EL (cell line): ENCODE results near the gene FAM209B.

Experiments
- DNase-seq: peaks from one replicate; pipeline ENCODE4 v3.0.0-alpha.2; 2016

FAM209B gene

GRCh38 chr20:56542489-56543030, 9.5 kb downstream of the FAM209B start:
- no peak for DNase-seq

GRCh38 chr20:56551571-56551970, 18.5 kb downstream of the FAM209B start:
- DNase-seq: no peak

DNA sequence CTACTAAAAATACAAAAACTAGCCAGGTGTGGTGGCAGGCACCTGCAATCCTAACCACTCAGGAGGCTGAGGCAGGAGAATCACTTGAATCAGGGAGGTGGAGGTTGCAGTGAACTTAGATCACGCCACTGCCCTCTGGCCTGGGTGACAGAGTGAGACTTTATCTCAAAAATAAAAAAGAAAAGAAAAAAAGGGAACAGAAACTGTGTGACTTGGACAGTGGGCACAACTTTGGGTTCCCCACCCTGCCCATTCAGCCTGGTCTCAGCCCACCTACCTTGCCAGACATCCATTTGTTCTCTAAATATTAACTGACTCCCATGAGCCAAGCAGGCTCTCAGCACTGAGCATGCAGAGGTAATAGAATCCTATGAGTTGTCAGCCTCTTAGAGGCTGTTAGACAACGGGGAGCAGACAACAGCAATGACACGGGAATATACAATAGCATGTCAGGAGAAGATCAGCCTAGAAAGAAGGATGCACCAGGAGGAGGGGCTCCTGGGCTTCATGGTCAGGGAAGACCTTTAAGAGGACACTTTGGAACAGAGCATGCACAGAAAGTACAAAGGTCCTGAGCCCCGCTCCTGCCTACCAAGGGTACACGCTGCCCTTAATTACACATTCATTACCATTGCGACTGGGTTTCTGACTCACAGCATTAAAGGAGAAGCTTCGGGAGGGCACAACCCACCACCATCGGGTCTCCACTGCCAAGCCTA, 20.0 kb downstream of the FAM209B start:
- no peak for DNase-seq

DNA sequence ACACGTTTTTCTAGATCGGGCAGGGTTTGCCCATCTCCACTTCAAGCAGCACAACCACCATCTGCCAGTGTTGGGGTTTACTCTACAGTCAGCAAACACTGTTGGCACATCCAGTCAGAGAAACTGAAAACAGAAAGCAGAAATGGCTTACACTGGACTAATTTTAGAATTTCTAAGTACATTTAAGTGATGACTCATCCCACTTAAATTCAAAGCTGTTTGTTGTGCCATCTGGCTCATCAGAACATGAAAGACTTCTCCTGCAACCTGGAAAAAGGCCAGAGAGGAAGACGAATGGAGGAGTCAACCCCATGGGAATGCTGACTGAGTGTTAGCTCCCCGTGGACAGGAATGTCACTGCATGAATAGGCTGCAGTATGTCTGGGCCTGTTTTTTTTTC, 21.8 kb downstream of the FAM209B start:
- peak; percentile 98 for DNase-seq

DNA sequence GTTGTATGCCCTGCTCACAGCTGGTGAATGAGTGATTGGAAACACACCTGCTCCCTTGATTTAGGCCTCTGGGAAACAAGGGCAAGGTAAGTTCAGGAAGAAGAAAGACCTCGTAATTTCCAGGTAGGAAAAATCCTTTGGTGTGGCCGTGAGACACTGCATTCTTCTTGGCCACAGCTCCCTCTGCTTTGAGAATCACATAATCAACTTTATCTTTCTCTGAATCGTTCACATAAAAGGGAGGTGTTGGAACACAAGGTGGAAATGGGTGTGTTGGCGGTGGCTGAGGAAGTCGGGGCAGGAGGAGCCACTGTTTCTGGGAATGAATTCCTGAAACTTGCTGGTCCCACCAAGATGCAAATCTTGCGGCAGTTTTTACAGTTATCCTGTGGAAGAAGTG, 25.9 kb downstream of the FAM209B start:
- no peak for DNase-seq

GRCh38 chr20:56564526-56564925, 31.5 kb downstream of the FAM209B start:
- DNase-seq: peak; percentile 24

GRCh38 chr20:56565511-56565910, 32.5 kb downstream of the FAM209B start:
- DNase-seq: no peak

GRCh38 chr20:56566621-56567020, 33.6 kb downstream of the FAM209B start:
- DNase-seq: no peak

GRCh38 chr20:56570832-56571231, 37.8 kb downstream of the FAM209B start:
- no peak for DNase-seq

GRCh38 chr20:56572172-56572571, 39.1 kb downstream of the FAM209B start:
- peak; percentile 24 for DNase-seq

DNA sequence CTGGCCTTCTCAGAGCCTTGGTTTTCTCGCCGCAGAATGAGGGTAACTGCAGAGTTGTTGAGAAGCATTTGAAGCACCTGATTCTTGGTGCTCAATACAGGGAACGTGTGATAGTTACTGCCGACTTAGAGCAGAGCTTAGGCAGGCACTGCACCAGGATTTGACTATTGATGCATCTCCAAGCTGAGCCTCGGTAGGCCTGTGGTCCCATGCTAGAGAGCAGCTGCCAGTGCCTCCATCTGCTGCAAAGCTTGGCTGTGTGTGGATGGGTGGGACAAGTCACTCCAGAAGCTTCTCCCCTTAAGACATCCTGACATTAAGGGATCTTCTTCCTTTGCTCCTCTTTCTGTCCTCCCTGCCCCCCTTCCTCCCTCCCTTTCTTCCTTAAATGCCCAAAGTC, 40.9 kb downstream of the FAM209B start:
- no peak for DNase-seq

GRCh38 chr20:56574531-56575142, 41.6 kb downstream of the FAM209B start:
- peak; percentile 29 for DNase-seq

- no peak for DNase-seq
These were observed 42.1 kb downstream of the FAM209B start for GRCh38 chr20:56575157-56575556.

DNA sequence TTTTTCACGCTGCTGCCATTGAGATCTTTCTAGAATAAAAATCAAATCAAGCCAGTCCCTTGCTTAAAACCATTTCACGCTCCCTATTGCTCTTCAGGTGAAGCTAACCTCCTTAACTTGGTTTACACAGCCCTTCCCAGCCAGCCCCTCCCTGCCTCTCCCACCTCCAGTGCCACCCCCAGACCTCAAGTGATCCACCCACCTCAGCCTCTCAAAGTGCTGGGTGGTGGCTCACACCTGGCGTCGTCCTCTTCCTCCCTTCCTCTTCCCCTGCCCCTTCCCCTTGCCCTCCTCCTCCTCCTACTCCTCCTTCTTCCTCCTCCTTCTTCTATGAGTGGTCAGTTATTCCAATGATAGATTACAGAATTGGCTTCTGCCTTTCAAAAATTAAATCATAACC, 42.9 kb downstream of the FAM209B start:
- no peak for DNase-seq

- no peak for DNase-seq
These were observed 46.3 kb downstream of the FAM209B start for GRCh38 chr20:56579301-56579710.

GRCh38 chr20:56580226-56580625, 47.2 kb downstream of the FAM209B start:
- no peak for DNase-seq

DNA sequence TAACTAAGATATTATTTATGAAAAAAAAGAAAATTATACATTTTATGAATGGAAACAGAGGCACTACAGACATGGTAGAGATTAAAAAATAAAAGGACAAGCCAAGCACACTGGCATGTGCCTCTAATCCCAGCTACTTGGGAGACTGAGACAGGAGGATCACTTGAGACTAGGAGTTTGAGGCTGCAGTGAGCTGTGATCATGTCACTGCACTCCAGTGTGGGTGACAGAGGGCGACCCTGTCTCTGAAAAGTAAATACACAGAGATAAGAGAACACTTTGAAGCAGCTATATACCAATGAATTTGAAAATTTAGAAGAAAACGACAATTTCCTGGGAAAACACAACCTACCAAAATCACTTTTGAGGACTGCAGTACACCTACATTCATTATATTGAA, 48.7 kb downstream of the FAM209B start:
- DNase-seq: no peak

- no peak for DNase-seq
These were observed 49.5 kb downstream of the FAM209B start for GRCh38 chr20:56582542-56582941.

GRCh38 chr20:56584916-56585315, 51.9 kb downstream of the FAM209B start:
- DNase-seq: no peak
